ENCODE measurements around the gene RGL1.

The RGL1 gene

GRCh38 chr1:183787704-183788103 is 17.2 kb upstream of the RGL1 start:
- DNase-seq, result no peak

DNA sequence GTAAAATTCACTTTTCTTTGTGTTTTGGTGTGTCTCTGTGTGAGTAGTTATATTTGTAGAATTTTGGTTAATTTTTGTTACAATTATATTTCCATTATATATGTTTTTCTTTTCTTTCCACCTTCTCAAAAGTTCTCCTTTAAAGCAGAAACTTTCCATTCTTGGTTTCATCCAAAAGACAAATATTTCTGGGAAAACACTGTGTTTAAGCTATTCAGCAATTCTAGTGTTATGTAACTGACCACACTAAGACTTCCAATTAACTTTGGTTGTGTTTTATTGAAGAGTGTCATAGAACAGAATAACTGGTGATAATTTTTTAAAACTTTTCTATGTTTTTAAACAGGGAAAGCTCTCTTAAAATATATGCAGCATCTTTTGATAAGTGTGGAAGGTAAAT is 13.6 kb upstream of the RGL1 start:
- DNase-seq, result no peak

DNA sequence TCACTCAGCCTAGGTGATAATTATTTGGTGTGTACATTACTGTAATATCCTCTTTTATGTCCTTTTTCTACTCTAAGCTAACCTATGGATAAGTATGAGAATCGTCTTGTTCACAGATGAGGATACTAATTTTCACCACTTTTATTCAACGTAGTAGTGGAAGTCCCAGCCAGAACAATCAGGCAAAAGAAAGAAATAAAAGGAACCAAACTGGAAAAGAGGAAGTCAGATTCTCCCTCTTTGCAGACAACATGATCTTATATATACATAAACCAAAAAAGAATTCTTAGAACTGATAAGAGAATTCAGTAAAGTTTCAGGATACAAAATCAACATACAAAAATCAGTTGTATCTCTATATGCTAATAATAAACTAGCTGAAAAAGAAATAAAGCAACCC is 12.6 kb upstream of the RGL1 start:
- DNase-seq, result no peak

DNA sequence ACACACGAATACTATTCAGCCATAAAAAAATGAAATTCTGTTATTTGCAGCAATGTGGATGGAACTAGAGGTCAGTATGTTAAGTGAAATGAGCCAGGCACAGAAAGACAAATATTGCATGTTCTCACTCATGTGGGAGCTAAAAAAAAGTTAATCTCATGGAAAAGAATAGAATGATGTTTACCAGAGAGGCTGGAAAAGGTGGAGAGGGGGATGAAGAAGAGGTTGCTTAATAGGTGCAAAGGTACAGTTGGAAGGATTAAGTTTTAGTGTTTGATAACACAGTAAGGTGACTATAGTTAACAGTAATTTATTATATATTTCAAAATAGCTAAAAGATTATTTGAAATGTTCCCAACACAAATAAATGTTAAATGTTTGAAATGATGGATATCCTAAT is 10.8 kb upstream of the RGL1 start:
- DNase-seq, result no peak

DNA sequence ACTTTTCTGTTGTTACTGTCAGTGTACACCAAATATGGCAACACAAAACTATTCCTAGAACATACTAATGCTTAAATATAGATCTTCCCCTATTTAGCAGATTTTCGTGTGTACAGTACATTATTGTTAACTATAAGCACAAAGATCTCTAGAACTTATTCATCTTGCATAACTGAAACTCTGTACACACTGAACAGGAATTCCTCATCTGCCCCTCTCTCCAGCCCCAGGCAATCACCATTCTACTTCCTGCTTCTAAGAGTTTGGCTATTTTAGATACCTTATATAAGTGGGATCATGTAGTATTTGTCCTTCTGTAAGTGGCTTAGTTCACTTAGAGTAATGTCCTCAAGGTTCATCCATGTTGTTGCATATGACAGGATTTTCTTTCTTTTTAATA is 4.5 kb upstream of the RGL1 start:
- DNase-seq, result no peak

DNA sequence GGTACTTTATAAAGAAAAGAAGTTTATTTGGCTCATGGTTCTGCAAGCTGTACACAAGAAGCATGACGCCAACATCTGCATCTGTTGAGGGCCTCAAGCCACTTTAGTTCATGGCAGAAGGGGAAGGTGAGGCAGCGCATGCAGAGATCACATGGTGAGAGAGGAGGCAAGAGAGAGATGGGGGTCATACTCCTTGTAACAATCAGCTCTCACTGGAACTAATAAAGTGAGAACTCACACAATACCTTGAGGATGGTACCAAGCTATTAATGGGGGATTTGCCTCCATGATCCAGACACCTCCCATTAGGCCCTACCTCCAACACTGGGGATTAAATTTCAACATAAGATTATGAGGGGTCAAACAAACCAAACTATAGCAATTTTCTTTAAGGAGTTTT is 3.3 kb upstream of the RGL1 start:
- DNase-seq, result no peak

DNA sequence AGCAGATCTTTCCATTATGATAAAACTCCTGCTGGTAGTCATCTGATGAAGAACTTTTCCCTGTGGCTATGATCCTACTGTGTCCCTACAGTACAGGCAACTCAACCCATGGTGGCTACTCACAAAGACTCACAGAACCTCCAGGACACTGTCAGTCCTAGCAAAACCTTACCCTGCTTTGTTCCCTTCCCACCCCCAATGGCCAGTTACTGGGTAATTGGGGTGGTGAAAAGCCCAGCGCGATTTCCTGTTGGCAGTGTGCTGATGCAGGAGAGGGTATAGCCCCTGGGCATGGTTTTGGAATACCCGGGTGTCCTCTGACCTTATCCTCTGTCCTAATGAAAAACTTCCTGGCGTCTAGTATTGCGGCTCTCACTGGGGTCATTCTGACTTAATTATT is 533 bp upstream of the RGL1 start:
- no peak for DNase-seq

DNA sequence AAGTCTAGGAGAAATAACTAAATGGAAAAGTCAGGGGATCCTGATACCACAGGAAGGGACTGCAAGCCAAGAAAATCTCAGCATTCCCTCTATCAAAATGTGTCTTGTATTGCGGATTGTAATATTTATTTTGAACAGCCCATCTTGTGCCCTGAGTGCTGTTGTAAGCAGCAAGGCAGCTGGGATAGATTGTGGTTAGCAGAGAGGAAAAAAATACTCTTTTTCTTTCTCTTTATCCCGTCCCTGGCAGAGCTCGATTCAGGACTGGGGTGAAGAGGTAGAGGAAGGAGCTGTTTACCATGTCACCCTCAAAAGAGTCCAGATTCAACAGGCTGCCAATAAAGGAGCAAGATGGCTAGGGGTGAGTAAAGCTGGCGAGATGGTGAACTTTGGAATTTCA is 1.2 kb downstream of the RGL1 start:
- DNase-seq, result no peak

DNA sequence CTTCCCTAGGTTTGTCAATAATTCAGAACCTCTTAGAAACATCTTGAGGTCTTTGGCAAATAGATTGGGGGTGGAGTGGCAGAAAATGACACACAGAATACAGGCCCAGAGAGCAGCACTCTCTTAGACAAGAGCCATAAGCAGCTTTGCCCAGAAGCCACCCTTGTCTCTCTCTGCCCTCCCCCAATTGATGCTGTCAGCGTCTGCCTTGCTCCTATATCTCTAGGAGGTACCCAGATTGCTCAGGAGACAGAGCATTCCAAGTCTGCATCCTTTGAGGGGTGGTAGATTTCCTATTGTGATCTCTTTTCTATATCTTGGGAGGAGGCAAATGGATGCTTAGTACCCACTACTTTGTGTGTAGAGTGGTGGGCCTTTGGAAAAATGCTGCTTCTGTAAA is 1.8 kb downstream of the RGL1 start:
- no peak for DNase-seq

DNA sequence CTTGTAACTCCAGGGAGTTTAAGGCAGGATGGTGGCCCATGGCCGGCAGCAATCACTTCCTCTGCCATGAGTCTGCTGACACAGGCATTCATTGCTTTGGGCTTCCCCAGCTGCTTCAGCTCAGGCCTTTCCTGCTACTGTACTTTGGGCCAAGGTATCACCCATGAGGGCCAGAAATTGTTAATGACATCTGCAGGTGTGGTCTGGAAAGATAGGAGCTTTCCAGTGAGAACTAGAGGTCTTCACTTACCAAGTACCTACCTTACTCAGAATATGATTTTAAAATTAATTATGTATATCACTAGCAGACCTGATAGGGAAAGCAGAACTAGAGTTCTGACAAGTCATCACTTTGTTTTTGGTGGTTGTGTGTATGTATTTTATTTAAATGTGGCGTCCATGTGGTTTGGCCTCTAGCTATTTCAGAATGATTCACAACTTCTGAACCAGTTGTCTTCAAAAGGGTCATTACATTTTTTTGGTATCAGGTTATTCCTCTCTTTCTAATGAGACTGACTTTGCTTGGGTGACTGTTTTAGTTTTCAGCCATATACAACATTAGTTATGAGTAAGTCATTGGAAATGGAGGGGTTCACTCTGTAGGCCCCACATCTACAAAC is 2.7 kb downstream of the RGL1 start:
- no peak for DNase-seq

DNA sequence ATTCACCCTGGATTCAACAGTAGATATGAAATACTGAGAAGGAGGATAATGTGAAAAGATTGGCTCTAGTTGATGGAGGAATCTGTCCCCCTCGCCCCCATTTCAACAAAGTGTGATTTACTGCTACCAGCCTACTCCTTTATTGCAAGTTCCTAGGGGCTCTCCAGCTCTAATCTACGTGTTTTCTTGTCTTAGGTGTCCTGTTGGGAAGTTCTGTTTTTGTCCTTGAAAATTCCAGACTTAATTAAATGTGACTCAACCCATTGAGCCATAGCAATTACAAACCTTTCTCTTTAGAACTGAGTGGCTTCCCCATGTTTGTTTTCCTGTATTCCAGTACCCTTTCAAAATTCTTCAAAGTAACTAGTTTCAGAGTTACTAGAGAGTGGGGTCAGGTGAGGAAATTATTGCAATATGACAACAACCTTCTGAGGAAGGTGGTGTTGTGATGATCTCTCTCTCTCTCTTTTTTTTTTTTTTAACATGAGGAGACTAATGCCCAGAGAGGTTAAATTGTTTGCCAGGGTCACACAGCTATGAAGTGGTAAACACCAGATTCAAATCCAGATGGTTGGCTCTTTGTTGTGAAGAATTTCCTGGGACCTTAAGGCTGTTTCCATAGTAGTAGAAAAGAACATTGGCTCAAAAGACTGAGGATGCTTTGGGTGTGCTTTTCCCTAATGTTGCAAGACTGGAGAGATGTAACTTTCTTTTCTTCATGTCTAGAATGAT is 3.5 kb downstream of the RGL1 start:
- no peak for DNase-seq

- DNase-seq, result no peak
Measured at GRCh38 chr1:183810121-183810520, 5.2 kb downstream of the RGL1 start.

DNA sequence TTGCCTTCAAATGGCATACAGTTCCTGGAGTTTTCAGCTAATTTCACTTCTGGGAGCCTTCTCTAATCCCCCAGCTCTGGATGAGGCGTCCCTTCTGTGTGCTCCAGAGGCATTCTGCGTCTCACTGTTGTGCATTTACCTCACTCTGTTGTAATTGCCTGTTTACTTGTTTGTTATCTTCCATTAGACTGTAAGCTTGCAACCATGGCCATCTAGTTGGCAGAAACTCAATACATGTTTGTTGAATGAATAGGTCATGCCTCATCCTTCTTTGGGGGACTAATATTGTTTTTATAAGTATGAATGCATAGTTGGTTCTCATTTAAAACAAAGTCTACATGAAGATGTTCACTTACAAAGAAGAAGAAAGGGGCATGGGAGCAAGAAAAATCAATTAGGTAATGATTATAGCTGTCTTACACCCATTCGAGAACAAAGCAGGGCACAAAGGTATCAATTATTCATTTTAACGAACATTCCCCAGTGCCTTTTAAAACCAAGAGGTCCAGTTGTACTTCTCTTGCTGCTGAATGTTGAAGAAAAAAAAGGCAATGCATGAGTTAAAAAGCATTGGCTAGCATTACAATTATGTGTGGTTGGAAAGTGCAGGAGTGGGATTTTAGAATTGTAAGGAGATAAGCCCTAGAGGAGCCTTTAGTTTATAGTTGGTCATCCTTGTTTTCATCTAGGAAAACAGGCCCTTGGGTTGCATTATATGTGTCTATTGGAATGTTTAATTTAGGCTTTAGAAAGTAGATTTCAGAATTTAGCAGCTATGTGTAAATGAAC is 6.0 kb downstream of the RGL1 start:
- no peak for DNase-seq

- no peak for DNase-seq
Measured at GRCh38 chr1:183812128-183812527, 7.2 kb downstream of the RGL1 start.

GRCh38 chr1:183812686-183813569 is 8.0 kb downstream of the RGL1 start:
- no peak for DNase-seq

- DNase-seq, result no peak
Measured at GRCh38 chr1:183814121-183814681, 9.3 kb downstream of the RGL1 start.

- no peak for DNase-seq
Measured at GRCh38 chr1:183816110-183816509, 11.2 kb downstream of the RGL1 start.

- DNase-seq, result no peak
Measured at GRCh38 chr1:183817576-183818288, 12.8 kb downstream of the RGL1 start.

GRCh38 chr1:183819059-183819458 is 14.1 kb downstream of the RGL1 start:
- no peak for DNase-seq

- DNase-seq, result no peak
Measured at GRCh38 chr1:183821309-183821888, 16.5 kb downstream of the RGL1 start.

DNA sequence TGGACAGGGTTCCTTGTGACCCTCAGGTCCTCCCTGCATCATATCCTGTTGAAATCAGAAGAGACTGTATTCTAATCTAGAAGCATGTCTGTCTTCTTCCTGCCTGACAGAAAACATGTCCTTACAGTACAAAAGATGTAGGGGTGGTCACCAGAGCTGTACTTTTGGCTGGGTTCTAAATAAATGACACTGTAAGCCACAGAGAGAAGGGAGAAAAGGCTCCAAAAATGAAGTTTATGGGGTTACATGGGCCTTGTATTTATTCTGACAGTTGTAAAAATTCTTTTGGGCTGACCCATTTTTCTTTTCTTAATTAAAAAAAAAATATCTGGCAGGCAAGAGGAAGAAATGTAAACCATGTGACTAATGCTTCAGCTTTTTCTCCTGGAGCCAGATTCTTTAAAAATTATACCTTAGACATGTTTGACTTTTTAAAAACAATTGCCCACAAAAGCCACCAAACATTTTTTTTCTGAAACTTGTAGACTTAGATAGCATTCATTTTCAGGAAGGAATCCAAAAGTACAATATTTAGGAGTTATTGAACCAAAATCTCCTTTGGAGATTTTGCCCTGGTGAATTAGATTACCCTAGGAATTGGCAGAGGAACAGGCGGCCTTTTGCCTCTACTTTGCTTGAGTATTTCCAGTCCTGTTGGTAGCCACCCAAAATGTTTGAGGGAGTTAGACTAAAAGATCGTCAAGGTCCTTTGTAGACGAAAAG is 17.1 kb downstream of the RGL1 start:
- no peak for DNase-seq
